GM12864 (cell line): ENCODE results near the gene RIPK4.

ENCODE experiments used
- DNase-seq: peaks from one replicate; pipeline ENCODE4 v3.0.0-alpha.2; 2011; ENCODE audit warnings: low read depth
- H3K4me3 ChIP-seq: 2 replicates; pipeline ENCODE4 v1.5.1; 2011; ENCODE audit warnings: mild to moderate bottlenecking, low read depth, low read length, control low read depth
- CTCF ChIP-seq: IDR thresholded peaks from 2 replicates; pipeline ENCODE4 v1.5.1; 2011; ENCODE audit warnings: low read depth, mild to moderate bottlenecking, moderate library complexity, low read length, control low read depth, inconsistent platforms; ENCODE audit errors: missing control alignments

The RIPK4 gene

DNA sequence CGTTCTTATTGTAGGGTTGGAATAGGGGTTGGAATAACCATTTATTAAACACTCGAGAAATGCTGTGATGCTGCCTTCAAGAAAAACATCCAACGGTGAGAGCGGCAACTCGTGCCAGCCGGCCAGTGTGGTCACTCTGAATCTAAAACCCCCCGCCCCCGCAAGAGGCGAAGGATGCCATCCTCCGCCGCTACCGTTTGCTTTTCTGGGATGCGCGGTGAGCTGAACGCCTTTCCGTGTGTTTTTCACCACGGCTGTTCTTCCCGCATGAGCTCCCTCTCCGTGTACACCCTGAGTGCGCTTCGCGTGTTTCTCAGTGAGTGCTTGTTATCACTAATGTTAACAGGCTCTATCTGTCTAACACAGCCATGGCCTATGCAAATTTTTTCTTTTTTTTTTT lies 42.0 kb upstream of the RIPK4 start:
- TF ChIP-seq CTCF = no peak

DNA sequence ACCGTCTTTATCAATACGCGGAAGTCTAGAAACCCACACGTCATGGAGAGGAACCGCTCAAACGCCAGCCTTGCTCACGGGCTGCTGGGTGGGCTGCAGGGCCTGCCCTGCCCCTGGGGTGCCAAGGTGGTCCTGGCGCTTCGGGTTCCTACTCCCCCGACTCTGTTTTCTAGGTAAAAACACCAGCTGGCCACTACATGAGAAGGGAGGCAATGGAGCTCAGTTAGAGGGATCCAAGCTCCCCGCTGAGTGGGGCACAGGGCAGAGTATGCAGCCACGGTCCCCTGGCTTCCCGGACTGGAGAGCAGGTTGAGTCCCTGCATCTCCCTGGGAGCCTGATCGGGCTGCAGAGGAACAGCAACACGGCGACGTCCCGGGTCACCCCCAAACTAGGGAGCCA lies 41.2 kb upstream of the RIPK4 start:
- TF ChIP-seq CTCF = no peak
- no peak overlapping the region for H3K4me3 ChIP-seq
- DNase-seq = no peak

More for the DNA sequence above, 42.0 kb upstream of the RIPK4 start:
- H3K4me3 ChIP-seq = no peak overlapping the region
- DNase-seq = no peak

DNA sequence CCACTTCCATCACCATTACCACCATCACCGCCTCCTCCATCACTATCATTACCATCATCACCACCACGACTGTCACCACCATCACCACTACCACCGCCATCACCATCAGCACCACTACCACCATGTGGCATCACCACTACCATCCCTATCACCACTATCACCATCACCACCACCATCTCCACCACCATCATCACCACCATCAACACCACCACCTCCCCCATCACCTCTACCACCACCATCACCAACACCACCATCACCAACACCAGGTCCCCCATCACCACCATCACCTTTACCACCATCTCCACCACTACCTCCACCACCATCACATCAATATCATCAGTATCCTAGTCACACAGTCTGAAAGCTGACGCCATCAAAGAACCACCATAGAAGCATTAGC lies 39.9 kb upstream of the RIPK4 start:
- TF ChIP-seq CTCF = no peak
- no peak for DNase-seq
- H3K4me3 ChIP-seq = no peak overlapping the region

DNA sequence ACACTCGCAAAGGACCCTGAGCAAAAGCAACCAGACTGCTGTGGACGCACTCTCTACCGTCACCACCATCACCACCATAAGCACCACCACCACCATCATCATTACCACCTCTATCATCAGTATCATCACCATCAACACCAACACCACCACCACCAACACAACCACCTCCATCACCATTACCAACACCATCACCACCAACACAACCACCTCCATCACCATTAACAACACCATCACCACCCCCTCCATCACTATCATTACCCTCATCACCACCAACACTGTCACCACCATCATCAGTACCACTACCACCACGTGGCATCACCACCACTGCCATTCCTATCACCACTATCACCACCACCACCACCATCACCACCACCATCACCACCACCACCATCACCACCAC lies 38.8 kb upstream of the RIPK4 start:
- TF ChIP-seq CTCF = no peak
- no peak overlapping the region for H3K4me3 ChIP-seq

GRCh38 chr21:41805038-41805437 lies 38.2 kb upstream of the RIPK4 start:
- no peak for TF ChIP-seq CTCF
- no peak for DNase-seq
- no peak overlapping the region for H3K4me3 ChIP-seq

More for the DNA sequence above, 38.8 kb upstream of the RIPK4 start:
- no peak for DNase-seq

DNA sequence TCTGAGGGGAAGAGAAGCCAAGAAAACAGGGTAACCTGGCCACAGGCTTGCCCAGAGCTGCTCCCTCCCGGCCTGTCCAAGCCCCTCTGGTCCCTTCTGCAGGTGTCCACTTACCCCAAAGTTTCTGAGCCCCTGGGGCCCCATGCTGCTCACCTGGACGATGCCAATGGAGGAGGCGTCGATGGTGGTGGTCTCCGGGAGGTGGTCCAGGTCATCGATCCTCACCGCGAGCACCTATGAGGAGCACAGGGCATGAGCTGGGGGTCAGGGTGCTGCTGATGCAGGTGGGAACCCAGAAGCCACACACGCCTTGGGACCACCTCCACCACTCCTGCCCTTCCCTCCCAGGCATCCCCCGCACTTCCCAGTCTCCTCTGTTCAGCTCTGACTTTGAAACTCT lies 37.5 kb upstream of the RIPK4 start:
- no peak for DNase-seq
- TF ChIP-seq CTCF = no peak
- no peak overlapping the region for H3K4me3 ChIP-seq

GRCh38 chr21:41803316-41803715 lies 36.5 kb upstream of the RIPK4 start:
- no peak for TF ChIP-seq CTCF
- H3K4me3 ChIP-seq = no peak overlapping the region
- no peak for DNase-seq
